ENCODE data around the gene GAD1. TPM values are rescaled to one million over a fixed set of nuclear protein-coding genes. Genes with fewer than 3 reads are reported as not detected.
A peak's percentile ranks its signal among the peaks of the same experiment; 100 is the strongest.

The GAD1 gene
- total RNA-seq, 1 experiment from 2014 or later, result 1.1 TPM

GRCh38 chr2:170812710-170813600 is 3.7 kb upstream of the GAD1 start:
- CTCF ChIA-PET, result interaction anchor here (0.7 to 3.0 kb wide), 3 partner anchors 43 to 451 kb away, joined by 3 to 16 read pairs (median 3); partner anchors contain the start of gene ERICH2
- no peak overlapping the region for H3K4me3 ChIP-seq (ENCODE audit: low read depth, low read length, poor library complexity, severe bottlenecking)
- intact Hi-C loops (cut with micrococcal nuclease; ENCODE audit: unreplicated experiment), result loop anchor here (1.0 to 5.0 kb wide), 4 partner anchors 438 to 1361 kb away; no protein-coding TSS in a partner anchor
- peaks cover 46% of the 10 kb centered on the region for H3K27me3 ChIP-seq (replicated peaks; ENCODE audit: insufficient read depth, low read depth, low read length, poor library complexity)
- H3K27ac ChIP-seq (ENCODE audit: low read depth, low read length, poor library complexity, severe bottlenecking), result no peak overlapping the region
- H3K9me3 ChIP-seq (ENCODE audit: low read depth, low read length, poor library complexity, severe bottlenecking), result no peaks in the 10 kb centered on the region
- peak; percentile 95 for DNase-seq (ENCODE audit: low spot score)
- peaks cover 10% of the 10 kb centered on the region for H3K4me1 ChIP-seq (ENCODE audit: insufficient read depth, low read length, poor library complexity, severe bottlenecking)
- POLR2A ChIA-PET (ENCODE audit: low non-redundant PET), result no interaction called here
- H3K36me3 ChIP-seq (ENCODE audit: insufficient read depth, low read length, poor library complexity, severe bottlenecking), result no peaks in the 10 kb centered on the region
- TF ChIP-seq, protein P1, sequence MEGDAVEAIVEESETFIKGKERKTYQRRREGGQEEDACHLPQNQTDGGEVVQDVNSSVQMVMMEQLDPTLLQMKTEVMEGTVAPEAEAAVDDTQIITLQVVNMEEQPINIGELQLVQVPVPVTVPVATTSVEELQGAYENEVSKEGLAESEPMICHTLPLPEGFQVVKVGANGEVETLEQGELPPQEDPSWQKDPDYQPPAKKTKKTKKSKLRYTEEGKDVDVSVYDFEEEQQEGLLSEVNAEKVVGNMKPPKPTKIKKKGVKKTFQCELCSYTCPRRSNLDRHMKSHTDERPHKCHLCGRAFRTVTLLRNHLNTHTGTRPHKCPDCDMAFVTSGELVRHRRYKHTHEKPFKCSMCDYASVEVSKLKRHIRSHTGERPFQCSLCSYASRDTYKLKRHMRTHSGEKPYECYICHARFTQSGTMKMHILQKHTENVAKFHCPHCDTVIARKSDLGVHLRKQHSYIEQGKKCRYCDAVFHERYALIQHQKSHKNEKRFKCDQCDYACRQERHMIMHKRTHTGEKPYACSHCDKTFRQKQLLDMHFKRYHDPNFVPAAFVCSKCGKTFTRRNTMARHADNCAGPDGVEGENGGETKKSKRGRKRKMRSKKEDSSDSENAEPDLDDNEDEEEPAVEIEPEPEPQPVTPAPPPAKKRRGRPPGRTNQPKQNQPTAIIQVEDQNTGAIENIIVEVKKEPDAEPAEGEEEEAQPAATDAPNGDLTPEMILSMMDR (conservative IDR thresholded peaks at IDR 0.05; ENCODE audit: low read depth, low read length), result peak; percentile 72
- TF ChIP-seq EZH2 (IDR thresholded peaks at IDR 0.05; ENCODE audit: borderline replicate concordance, low read depth, low read length, poor library complexity, severe bottlenecking), result peak; percentile 55
- no TSS peak for BruUV-seq (replicated peaks)

GRCh38 chr2:170813611-170814532 is 2.8 kb upstream of the GAD1 start:
- no peak overlapping the region for H3K27ac ChIP-seq (ENCODE audit: low read depth, low read length, poor library complexity, severe bottlenecking)
- POLR2A ChIA-PET (ENCODE audit: low non-redundant PET), result no interaction called here
- H3K4me3 ChIP-seq (ENCODE audit: low read depth, low read length, poor library complexity, severe bottlenecking), result no peak overlapping the region
- intact Hi-C loops (cut with micrococcal nuclease; ENCODE audit: unreplicated experiment), result loop anchor here (1.0 to 5.0 kb wide), 5 partner anchors 439 to 1362 kb away; no protein-coding TSS in a partner anchor
- H3K9me3 ChIP-seq (ENCODE audit: low read depth, low read length, poor library complexity, severe bottlenecking), result no peaks in the 10 kb centered on the region
- peaks cover 55% of the 10 kb centered on the region for H3K27me3 ChIP-seq (replicated peaks; ENCODE audit: insufficient read depth, low read depth, low read length, poor library complexity)
- TF ChIP-seq, protein P1 (conservative IDR thresholded peaks at IDR 0.05; ENCODE audit: low read depth, low read length), result no peak
- peak; percentile 60 for TF ChIP-seq EZH2 (IDR thresholded peaks at IDR 0.05; ENCODE audit: borderline replicate concordance, low read depth, low read length, poor library complexity, severe bottlenecking)
- H3K36me3 ChIP-seq (ENCODE audit: insufficient read depth, low read length, poor library complexity, severe bottlenecking), result no peaks in the 10 kb centered on the region
- peak; percentile 77 for DNase-seq (ENCODE audit: low spot score)
- CTCF ChIA-PET, result interaction anchor here (0.5 to 3.0 kb wide), 7 partner anchors 44 to 1361 kb away, joined by 3 to 16 read pairs (median 3); partner anchors contain the start of gene ERICH2
- peaks cover 17% of the 10 kb centered on the region for H3K4me1 ChIP-seq (ENCODE audit: insufficient read depth, low read length, poor library complexity, severe bottlenecking)
- BruUV-seq (replicated peaks), result no TSS peak

Data from A673 (cell line).